GM21528 (cell line): ENCODE results near the gene HOXC6.
"Not testable (repeated sequence)": the region's sequence is repeated elsewhere in the genome, so short reads cannot be mapped to it uniquely, and the experiment has no call there.

Source experiments
- ATAC-seq: cut with Tn5 transposase; IDR thresholded peaks from one replicate; pipeline ENCODE4 v1.9.1; 2021; ENCODE audit warnings: mild to moderate bottlenecking, moderate library complexity; ENCODE audit not compliant: unreplicated experiment, low FRiP score

HOXC6 gene

DNA sequence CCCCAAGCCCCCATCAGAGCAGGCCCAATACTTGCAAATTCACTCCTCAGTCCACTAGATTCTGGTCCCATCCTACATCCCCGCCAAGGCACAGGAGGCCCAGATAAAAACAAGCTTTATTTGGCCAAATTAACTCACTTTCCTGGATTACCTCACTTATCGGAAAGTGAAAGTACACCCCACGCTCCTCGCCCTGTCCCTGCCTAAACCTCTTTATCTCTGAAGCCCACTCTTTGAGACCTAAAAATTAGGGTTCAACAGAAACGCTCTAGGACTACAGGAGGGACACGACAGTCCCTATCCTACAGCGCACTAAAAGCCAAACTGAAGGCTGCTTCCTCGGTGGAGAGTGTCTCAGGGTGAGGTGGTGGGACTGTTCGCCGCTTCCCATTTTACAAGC is 49.6 kb downstream of the HOXC6 start:
- not testable (repeated sequence) for ATAC-seq

DNA sequence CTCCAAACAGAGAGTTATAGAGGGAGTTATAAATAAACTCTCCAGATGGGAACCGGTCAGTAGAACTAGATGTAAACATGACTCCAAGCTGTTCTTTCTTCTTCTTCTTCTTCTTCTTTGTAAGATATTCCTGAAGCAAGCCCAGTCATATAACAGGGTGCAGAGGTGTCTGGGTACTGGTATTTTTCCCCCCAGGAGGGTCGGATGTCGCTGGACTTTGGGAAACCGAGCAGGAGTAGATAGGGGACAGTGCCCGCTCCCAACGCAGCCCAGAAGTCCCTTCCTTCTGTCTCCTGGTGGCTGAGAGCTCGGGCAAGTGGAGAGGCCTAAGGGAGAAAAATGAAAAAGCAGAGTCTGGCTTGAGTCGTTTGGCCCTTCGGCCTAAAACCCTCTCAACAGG is 50.9 kb downstream of the HOXC6 start:
- not testable (repeated sequence) for ATAC-seq
